Lung (tissue), 12 donors: ENCODE measurements around the gene HM13. TPM values are rescaled to one million over a fixed set of nuclear protein-coding genes. Genes with fewer than 3 reads are reported as not detected.
A peak's percentile ranks its signal among the peaks of the same experiment; 100 is the strongest.
"Not testable (repeated sequence)": the region's sequence is repeated elsewhere in the genome, so short reads cannot be mapped to it uniquely, and the experiment has no call there.

Experiments
- ATAC-seq: fragments of 200-7000 bp; cut with Tn5 transposase; one replicate; pipeline ENCODE4 v1.9.1; 2020; ENCODE audit warnings: moderate number of reproducible peaks; ENCODE audit not compliant: insufficient read depth, low FRiP score
- DNase-seq, 3 donors: peaks; one replicate each; pipeline ENCODE4 v3.0.0-alpha.2; 2013 to 2017
- H3K27ac ChIP-seq, 2 donors: one replicate each; pipeline ENCODE4 v1.5.1; 2013; ENCODE audit warnings: mild to moderate bottlenecking in 2 of 2, moderate library complexity in 2 of 2, control low read depth in 1 of 2, inconsistent platforms in 1 of 2, low read depth in 1 of 2, low read length in 1 of 2
- H3K27me3 ChIP-seq, 3 donors: one replicate each; pipeline ENCODE4 v1.5.1; 2013; ENCODE audit warnings: low read length in 2 of 3; ENCODE audit not compliant: control insufficient read depth in 3 of 3, insufficient read depth in 3 of 3
- H3K36me3 ChIP-seq, 4 donors: one replicate each; pipeline ENCODE4 v1.5.1; 2013; ENCODE audit warnings: low read length in 4 of 4, mild to moderate bottlenecking in 1 of 4, moderate library complexity in 1 of 4; ENCODE audit not compliant: control insufficient read depth in 4 of 4, insufficient read depth in 4 of 4
- H3K4me1 ChIP-seq, 5 donors: one replicate each; pipeline ENCODE4 v1.5.1; 2013; ENCODE audit warnings: low read length in 5 of 5, mild to moderate bottlenecking in 2 of 5, moderate library complexity in 1 of 5; ENCODE audit not compliant: control insufficient read depth in 5 of 5, insufficient read depth in 5 of 5
- H3K4me3 ChIP-seq: one replicate; pipeline ENCODE4 v1.5.1; 2013; ENCODE audit warnings: mild to moderate bottlenecking, control low read depth, moderate library complexity
- H3K9ac ChIP-seq, 2 donors: one replicate each; pipeline ENCODE4 v1.5.1; 2013; ENCODE audit warnings: low read length in 2 of 2, control low read depth in 1 of 2; ENCODE audit not compliant: insufficient read depth in 1 of 2
- H3K9me3 ChIP-seq, 4 donors: one replicate each; pipeline ENCODE4 v1.5.1; 2013; ENCODE audit warnings: low read length in 3 of 4, mild to moderate bottlenecking in 1 of 4, moderate library complexity in 1 of 4; ENCODE audit not compliant: control insufficient read depth in 4 of 4, insufficient read depth in 3 of 4
- CTCF ChIP-seq: IDR thresholded peaks from 2 replicates; pipeline ENCODE4 v1.5.1; 2012; ENCODE audit warnings: mild to moderate bottlenecking; ENCODE audit errors: control extremely low read depth, extremely low read depth
- WGBS, 2 donors: extraction: QIAGEN DNeasy Blood & Tissue Kit; methylation state at CpG; one replicate each; pipeline ENCODE4 v1.1.7; 2013; 5-methylcytosine and 5-hydroxymethylcytosine counted together
- polyA plus RNA-seq, 2 donors: library from polyadenylated mRNA; stranded (reverse); fragments of 200-250 nt; gene quantifications; one replicate each; pipeline ENCODE4 v1.2.1, GENCODE V29; 2013
- total RNA-seq, 2 donors: library from RNA; depleted of rRNA in 1 of 2; stranded (reverse); fragments of >200 nt in 1 of 2; gene quantifications; one replicate each; pipeline ENCODE4 v1.2.1, GENCODE V29; 2014 to 2021
- donor health status: control.
- donor health status: control.
- donor health status: Bipolar disorder and iron deficiency.
- donor health status: healthy.
- donor health status: DM: yes; HTN: yes; CAD: no.

HM13 gene
- total and polyA plus RNA-seq, 4 donors: 53.5 to 249 (median 205) TPM

DNA sequence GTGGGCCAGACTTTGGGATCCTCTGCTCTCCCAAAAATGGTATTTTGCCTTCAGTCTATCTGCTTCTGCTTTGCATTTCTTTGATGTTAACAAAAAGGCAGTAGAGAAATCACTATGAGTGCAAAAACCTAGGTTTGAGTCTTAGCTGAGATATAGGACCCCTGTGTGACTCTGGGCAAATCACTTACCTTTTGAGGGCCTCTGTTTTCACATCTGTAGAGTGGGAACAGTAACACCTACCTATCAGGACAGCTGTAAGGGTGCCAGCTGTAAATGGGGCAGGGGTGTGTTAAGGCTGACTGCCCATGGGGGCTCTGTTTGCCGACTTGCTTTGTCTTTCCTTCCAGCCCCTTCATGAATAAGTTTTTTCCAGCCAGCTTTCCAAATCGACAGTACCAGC is 30.4 kb downstream of the HM13 start:
- DNase-seq (no peak), ATAC-seq (no peak)
- no peak for TF ChIP-seq CTCF
- peaks cover 7 to 23% (median 18%) of the 10 kb centered on the region in 4 donors for H3K36me3 ChIP-seq
- peaks cover 0 to 6% (median 0%) of the 10 kb centered on the region in 5 donors for H3K4me1 ChIP-seq
- H3K9me3 ChIP-seq: no peaks in the 10 kb centered on the region
- no peak overlapping the region for H3K4me3 ChIP-seq
- no peaks in the 10 kb centered on the region for H3K27me3 ChIP-seq
- H3K9ac ChIP-seq: no peak overlapping the region
- 78 to 85% methylated on average over 2 of the region's 2 CpGs for WGBS, 2 donors
- H3K27ac ChIP-seq: peak overlapping the region in 1 of 2 donors; percentile 15

DNA sequence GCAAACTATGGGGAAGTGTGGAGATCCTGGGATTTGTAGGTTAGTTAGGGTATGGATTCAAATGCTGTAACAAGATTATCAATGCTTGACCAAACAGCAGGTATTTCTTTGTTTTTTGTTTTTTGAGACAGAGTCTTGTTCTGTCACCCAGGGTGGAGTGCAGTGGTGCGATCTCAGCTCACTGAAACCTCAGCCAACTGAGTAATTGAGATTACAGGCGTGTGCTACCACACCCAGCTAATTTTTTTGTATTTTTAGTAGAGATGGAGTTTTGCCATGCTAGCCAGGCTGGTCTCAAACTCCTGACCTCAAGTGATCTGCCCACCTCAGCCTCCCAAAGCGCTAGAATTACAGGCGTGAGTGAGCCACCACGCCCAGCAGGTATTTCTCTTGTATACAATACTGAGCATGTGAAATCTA is 31.4 kb downstream of the HM13 start:
- WGBS, 2 donors: 91 to 92% methylated on average over 5 of the region's 5 CpGs
- not testable (repeated sequence) for H3K4me1 ChIP-seq, ATAC-seq, H3K27me3 ChIP-seq, H3K9ac ChIP-seq, H3K9me3 ChIP-seq, H3K4me3 ChIP-seq, DNase-seq, H3K27ac ChIP-seq
- peaks cover 9 to 26% (median 25%) of the 10 kb centered on the region in 4 donors for H3K36me3 ChIP-seq

DNA sequence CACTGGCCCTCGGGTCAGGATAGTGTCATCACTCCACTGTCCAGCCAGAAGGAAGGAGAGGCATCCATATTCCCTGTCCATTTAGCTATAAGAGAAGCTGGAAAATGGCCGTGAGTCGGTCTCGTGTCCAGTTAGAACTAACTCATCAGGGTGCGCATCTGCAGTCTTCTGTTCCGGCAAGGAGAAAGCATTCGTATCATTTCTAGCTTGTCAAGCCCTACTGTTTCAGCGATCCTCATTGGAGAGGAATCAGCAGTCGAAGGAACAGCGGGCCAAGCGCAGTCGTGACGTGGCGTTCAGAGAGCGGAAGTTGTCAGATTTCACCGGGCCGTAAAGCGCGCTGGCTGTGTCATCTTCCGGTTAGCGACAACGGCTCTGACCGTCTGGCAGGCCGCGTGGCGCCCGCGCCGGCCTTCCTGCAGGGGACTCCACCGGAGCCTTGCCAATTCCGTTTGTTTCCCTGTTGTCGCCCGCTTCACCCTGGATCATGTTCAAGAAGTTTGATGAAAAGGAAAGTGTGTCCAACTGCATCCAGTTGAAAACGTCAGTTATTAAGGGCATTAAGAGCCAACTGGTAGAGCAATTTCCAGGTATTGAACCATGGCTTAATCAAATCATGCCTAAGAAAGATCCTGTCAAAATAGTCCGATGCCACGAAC is 32.9 kb downstream of the HM13 start:
- 52 to 58% methylated on average over 36 of the region's 36 CpGs for WGBS, 2 donors
- H3K27ac ChIP-seq: peak overlapping the region; percentile 43 to 92
- H3K4me1 ChIP-seq: peaks cover 0 to 6% (median 0%) of the 10 kb centered on the region in 5 donors

More for the DNA sequence above, 32.9 kb downstream of the HM13 start:
- Histone ChIP-seq H3K4me3 (peak overlapping the region; percentile 33), H3K9ac (peak overlapping the region; percentile 82 to 95), H3K9me3 (no peaks in the 10 kb centered on the region), H3K27me3 (no peaks in the 10 kb centered on the region), H3K36me3 (peaks cover 9 to 35% (median 32%) of the 10 kb centered on the region in 4 donors)
- DNase-seq: peak; percentile 90 to 94 (median 92)
- ATAC-seq: peak; percentile 76
- TF ChIP-seq CTCF: no peak
